Cardiac muscle cell (in vitro differentiated cells and primary cell): Measurements from ENCODE around the gene RAB18. TPM values are rescaled to one million over a fixed set of nuclear protein-coding genes. Genes with fewer than 3 reads are reported as not detected.

Source experiments
- DNase-seq, 2 donors: peaks; one replicate each; pipeline versions ENCODE4 v3.0.0 to v3.0.0-alpha.2; 2010 to 2017; ENCODE audit warnings: low read depth in 1 of 2, low spot score in 1 of 2
- H3K27ac ChIP-seq: fragments of 200-600 bp; sonication (generic); 2 replicates; pipeline ENCODE4 v1.5.1; 2016
- H3K27me3 ChIP-seq: fragments of 200-600 bp; sonication (generic); 2 replicates; pipeline ENCODE4 v1.6.0; 2016; ENCODE audit warnings: control low read depth
- H3K36me3 ChIP-seq: fragments of 200-600 bp; sonication (generic); 2 replicates; pipeline ENCODE4 v1.5.1; 2016; ENCODE audit warnings: control low read depth
- H3K4me1 ChIP-seq: fragments of 200-600 bp; sonication (generic); 2 replicates; pipeline ENCODE4 v1.8.1; 2017; ENCODE audit warnings: low read depth, mild to moderate bottlenecking, mixed run types
- H3K4me3 ChIP-seq: fragments of 200-600 bp; sonication (generic); 2 replicates; pipeline ENCODE4 v1.5.1; 2016; ENCODE audit warnings: mild to moderate bottlenecking
- H3K9me3 ChIP-seq: fragments of 200-600 bp; sonication (generic); 2 replicates; pipeline ENCODE4 v1.5.1; 2017; ENCODE audit warnings: low read depth, mild to moderate bottlenecking, control low read depth
- polyA plus RNA-seq: library from polyadenylated mRNA; unstranded; fragments of >200 nt; fragmentation: Nextera tagmentation; extraction: Ambion mirVana; gene quantifications from 2 replicates; pipeline ENCODE4 v1.2.1, GENCODE V29; 2016
- total RNA-seq: library from RNA; depleted of rRNA; stranded (reverse); fragments of >200 nt; gene quantifications from 2 replicates; pipeline ENCODE4 v1.2.3, GENCODE V29; 2016
- TF ChIP-seq, protein P1 (sequence below): IDR thresholded peaks from 2 replicates; pipeline ENCODE4 v1.5.1; 2012; ENCODE audit warnings: low read depth, mild to moderate bottlenecking, low read length

RAB18 gene
- total and polyA plus RNA-seq, 2 experiments from 2014 or later = 36.5 to 116 TPM

DNA sequence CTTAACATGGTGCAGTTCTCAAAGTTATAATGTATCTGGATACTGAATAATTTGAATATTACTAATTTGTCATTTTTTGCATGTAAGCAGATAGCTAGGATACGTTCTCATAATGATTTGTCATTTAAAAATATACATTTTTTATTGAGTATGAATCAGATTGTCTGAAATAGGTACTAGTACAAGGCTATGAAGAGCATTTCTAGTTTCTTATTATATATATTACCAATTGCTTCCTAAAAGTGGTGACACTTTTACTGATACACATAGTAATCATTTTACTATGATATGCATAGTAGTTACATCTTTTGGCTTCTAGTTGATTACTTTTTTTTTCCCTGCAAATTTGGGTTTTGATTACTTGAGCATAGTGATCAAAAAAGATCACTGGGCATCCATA is 26.4 kb downstream of the RAB18 start:
- Histone ChIP-seq H3K4me3 (no peak overlapping the region), H3K4me1 (peaks cover 17% of the 10 kb centered on the region), H3K36me3 (peaks cover 16% of the 10 kb centered on the region), H3K9me3 (no peaks in the 10 kb centered on the region), H3K27me3 (no peaks in the 10 kb centered on the region), H3K27ac (no peak overlapping the region)
- TF ChIP-seq, protein P1, sequence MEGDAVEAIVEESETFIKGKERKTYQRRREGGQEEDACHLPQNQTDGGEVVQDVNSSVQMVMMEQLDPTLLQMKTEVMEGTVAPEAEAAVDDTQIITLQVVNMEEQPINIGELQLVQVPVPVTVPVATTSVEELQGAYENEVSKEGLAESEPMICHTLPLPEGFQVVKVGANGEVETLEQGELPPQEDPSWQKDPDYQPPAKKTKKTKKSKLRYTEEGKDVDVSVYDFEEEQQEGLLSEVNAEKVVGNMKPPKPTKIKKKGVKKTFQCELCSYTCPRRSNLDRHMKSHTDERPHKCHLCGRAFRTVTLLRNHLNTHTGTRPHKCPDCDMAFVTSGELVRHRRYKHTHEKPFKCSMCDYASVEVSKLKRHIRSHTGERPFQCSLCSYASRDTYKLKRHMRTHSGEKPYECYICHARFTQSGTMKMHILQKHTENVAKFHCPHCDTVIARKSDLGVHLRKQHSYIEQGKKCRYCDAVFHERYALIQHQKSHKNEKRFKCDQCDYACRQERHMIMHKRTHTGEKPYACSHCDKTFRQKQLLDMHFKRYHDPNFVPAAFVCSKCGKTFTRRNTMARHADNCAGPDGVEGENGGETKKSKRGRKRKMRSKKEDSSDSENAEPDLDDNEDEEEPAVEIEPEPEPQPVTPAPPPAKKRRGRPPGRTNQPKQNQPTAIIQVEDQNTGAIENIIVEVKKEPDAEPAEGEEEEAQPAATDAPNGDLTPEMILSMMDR = no peak
- DNase-seq = no peak

GRCh38 chr10:27531336-27531847 is 27.3 kb downstream of the RAB18 start:
- H3K4me3 ChIP-seq = no peak overlapping the region
- no peaks in the 10 kb centered on the region for H3K27me3 ChIP-seq
- no peak for DNase-seq
- H3K4me1 ChIP-seq = peaks cover 8% of the 10 kb centered on the region
- H3K27ac ChIP-seq = no peak overlapping the region
- no peaks in the 10 kb centered on the region for H3K9me3 ChIP-seq
- TF ChIP-seq, protein P1 = no peak
- peaks cover 16% of the 10 kb centered on the region for H3K36me3 ChIP-seq

- Histone ChIP-seq H3K4me1 (peaks cover 5% of the 10 kb centered on the region), H3K9me3 (no peaks in the 10 kb centered on the region), H3K36me3 (peaks cover 29% of the 10 kb centered on the region), H3K27me3 (no peaks in the 10 kb centered on the region), H3K27ac (no peak overlapping the region), H3K4me3 (no peak overlapping the region)
- TF ChIP-seq, protein P1 = no peak
- no peak for DNase-seq
Observed at GRCh38 chr10:27534161-27534700, 30.1 kb downstream of the RAB18 start.

GRCh38 chr10:27535317-27535716 is 31.2 kb downstream of the RAB18 start:
- Histone ChIP-seq H3K27ac (no peak overlapping the region), H3K9me3 (no peaks in the 10 kb centered on the region), H3K4me1 (no peaks in the 10 kb centered on the region), H3K4me3 (no peak overlapping the region), H3K36me3 (peaks cover 35% of the 10 kb centered on the region), H3K27me3 (no peaks in the 10 kb centered on the region)
- no peak for DNase-seq
- TF ChIP-seq, protein P1 = no peak

DNA sequence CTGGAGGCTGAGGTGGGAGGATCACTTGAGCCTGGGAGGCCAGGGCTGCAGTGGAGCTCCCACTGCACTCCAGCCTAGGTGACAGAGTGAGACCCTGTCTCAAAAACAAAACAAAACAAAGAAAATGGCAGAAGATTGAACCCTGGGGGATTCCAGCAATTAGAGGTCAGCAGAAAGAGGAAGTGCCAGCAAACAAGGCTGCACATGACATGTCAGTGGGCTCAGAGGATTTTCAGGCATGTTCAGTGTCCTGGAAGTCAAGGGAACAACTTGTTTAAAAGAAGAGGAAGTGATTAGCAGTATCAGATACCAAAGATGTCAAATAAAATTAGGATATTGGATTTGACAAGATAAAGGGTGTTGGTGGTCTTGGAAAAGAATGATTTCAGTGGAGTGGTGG is 32.3 kb downstream of the RAB18 start:
- Histone ChIP-seq H3K27me3 (no peaks in the 10 kb centered on the region), H3K4me1 (no peaks in the 10 kb centered on the region), H3K36me3 (peaks cover 35% of the 10 kb centered on the region), H3K27ac (no peak overlapping the region), H3K9me3 (no peaks in the 10 kb centered on the region), H3K4me3 (no peak overlapping the region)
- DNase-seq = no peak
- TF ChIP-seq, protein P1 = no peak
